GM19328 (cell line): ENCODE measurements around the gene EYA4.

ENCODE experiments used
- ATAC-seq: cut with Tn5 transposase; IDR thresholded peaks from one replicate; pipeline ENCODE4 v1.9.1; 2021; ENCODE audit warnings: mild to moderate bottlenecking, moderate library complexity; ENCODE audit not compliant: unreplicated experiment

The EYA4 gene

DNA sequence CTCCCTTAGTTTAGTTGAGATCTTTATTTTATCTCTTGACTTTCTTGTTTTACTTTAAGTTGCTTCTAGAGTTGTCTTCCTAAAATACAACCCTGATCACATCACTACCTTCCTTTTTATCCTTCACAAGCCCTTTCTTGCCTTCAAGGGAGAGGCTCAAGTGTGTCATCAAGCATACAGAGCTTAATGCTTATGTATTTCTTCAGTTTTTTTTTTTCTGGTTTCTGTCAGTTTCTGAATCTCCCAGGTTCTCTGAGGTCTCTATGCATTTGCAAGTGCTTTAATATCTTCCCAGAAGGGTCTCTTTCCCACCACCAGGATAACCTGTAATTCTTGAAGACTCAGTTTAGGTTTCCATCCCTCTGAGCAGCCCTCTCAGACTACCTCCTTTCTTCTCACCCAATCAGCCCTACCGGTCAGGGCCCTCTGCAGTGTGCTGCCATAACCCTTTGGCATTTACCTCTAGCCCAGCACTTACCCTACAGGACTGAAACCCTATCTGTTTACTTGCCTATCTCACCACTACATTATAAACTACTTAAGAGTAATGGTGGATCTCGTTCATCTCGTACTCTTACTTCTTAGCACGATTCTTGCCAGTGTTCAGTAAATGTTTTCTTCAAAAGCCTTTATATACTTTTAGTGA is 36.9 kb downstream of the EYA4 start:
- ATAC-seq = no peak

DNA sequence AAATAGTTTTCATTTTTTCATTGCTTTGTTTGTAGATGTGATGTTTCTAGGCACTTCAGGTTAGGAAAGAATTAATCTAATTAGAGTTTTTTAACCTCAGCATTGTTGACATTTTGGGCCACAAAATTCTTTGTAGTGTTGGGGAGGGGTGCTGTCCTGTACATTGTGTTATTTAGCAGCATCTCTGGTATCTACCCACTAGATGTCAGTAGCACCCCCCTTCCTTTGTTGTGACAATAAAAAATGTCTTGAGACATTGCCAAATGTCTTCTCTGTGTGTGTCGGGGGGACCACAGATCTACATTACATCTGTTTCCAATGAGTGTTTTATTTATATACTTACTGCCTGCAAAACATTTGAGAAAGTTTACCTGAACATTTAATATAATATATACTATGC is 45.6 kb downstream of the EYA4 start:
- no peak for ATAC-seq

DNA sequence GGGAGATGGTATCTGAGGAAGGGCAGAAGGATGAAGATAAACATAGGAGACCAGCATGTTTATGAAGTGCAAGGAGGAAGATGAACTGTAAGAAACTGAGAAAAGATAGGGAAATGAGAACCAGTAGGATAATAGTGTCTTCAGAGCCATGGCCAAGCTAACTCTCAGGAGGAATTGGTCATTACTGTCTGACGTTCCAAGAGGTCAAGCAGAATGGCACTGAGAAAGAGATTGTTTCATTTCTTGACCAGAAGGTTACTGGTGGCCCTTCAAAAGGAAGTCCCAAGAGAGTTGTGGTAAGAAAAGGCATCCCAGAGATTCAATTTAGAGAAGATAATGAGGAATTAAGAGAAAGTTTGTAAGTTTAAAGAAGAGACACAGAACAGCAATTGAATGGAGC is 47.5 kb downstream of the EYA4 start:
- ATAC-seq = no peak

DNA sequence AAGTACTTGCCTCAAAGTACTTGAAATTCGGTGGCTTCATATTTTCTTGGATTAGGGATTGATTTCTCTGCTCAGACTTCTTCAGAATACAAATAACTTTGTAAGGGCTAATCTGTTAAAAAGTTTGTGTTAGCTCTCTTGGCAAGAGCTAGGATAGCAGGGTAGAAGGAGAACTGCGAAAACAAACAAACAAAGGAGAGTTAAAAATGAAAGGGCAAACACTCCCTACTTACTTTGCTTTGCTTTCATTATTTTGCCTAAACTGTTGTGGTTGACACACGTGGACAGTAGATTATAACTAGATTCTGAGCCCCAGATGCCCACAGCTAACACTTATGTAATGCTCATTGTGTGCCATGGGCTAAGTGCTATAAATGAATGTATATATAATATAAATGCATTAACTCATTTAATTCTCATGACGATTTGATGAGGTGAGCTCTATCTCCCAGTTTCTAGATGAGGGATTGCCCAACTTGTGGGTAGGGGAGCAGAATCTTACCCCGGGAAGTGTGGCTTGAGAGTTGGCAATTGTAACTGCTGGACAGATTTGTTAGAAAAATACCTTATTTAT is 48.7 kb downstream of the EYA4 start:
- ATAC-seq = no peak

DNA sequence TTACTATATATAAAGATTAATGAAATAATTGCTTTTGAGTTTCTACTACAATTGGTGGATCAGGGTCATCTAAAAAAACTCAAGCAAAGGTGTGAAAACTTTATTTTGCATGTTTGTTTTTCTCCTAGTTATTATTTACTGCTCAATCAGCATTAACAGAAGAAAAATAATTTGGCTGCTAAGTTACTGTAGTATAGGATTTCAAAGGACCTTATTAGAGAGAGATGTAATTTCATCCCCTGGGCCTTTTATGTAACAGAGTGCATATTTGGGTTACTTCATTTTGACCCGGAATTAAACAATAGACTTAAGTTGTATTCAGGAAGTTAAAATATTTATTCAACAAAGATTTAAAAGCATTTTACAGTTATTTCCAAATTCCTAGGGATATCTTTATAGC is 49.8 kb downstream of the EYA4 start:
- no peak for ATAC-seq

DNA sequence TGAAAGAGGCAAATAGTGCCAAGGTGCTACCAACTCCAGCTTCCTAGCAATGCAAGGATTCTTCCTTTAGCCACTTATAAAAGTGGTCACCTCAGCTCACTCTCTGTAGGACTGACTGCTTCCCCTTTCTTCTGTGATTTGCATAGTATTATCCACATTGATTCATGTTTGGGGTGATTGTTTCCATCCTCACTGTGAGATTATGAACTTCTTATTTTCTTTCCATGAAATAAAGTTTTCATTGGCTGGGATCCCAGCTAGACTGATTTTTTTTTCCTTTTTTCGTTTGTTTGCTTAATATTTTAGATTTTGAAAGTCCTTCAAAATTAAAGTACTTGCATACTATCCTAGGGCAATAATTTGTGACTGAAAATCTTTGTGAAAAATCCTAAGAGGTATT is 50.5 kb downstream of the EYA4 start:
- no peak for ATAC-seq

DNA sequence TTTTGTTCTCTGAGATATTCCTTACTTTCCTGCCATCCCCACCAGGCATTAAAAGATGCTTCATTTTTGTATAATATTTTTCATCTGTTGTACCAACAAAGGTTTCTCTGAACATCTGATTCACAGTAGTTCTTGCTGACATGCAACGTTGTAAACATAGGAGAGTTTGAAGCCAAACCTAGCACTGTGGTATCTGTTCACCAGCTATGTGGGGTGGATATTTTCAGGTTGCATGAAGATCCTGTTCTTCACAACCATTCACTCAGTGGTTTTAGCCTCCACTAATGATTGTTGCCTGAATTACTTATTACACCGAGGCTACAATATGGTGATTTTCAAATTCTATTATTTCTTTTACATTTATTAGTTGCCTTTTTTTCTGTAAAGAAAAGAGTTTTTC is 56.5 kb downstream of the EYA4 start:
- ATAC-seq = no peak

DNA sequence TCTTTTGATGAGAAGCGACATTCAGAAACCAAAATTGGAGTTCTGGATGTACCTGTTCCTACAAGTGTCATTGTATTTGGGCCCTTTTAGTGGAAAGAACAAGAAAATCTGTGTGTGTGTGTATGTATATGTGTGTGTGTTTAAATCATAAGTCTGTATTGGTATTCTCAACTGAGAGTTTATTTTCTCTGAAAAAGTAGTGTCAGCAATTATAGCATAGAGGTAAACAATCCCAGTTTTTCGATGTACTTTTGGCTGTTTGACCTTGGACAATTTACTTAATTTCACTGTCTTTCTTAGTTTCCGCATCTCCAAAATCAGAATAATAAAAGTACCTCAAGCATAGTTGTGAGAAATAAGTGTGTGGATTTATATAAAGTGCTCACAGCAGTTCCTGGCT is 57.2 kb downstream of the EYA4 start:
- no peak for ATAC-seq

DNA sequence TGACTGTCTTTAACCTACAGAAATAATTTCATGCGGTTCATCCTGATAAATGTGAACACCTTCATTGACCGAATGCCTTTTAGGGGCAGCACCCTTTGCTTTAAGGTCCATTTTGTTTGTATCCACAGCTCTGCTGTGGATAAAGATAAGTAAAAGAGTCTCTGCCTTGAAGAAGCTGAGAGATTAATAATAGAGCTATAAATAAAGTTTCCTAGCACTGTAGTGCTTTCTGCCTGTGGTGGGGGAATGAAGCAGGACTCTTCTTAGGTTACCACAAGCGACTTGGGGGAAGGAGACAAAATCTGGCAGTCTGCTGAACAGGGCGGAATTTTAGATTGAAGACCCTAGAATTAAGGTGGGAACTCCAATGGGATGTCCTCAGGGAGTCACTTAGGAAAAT is 57.6 kb downstream of the EYA4 start:
- ATAC-seq = no peak

DNA sequence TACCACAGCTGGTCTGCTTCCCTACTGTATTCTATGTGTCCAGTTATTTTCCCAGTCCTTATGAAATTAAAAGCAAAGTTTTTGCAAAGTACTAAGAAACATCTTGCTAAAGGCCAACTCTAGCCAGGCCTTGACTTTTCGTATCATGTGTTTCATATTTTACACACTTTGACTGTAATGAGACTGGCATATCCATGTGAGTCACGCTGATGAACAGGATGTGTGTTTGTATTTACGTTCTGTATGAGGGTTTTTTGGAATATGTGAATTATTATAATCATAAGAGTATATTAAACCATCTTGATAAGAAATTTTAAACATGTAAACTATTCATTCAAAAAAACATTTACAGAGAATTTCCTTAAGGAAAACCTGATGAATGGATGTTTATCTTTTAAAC is 59.7 kb downstream of the EYA4 start:
- no peak for ATAC-seq

DNA sequence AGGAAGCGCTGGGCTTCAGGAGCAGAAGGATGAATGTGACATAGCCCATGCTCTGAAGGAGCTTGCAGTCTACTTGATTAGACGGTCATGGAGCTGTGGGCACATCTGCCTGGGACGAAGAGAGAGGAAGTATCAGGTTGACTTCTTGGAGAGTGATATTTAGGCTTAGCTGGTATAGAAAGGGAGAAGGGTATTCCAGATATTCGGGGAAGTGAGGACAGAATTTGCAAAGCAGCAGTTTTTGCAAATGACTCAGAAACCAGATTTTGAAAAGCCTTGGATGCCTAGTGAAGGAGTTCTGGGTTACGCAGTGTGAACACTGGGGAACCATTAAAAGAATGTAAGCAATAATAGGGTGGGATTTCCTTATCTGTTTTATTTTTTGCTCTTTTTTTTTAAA is 60.7 kb downstream of the EYA4 start:
- ATAC-seq = no peak

DNA sequence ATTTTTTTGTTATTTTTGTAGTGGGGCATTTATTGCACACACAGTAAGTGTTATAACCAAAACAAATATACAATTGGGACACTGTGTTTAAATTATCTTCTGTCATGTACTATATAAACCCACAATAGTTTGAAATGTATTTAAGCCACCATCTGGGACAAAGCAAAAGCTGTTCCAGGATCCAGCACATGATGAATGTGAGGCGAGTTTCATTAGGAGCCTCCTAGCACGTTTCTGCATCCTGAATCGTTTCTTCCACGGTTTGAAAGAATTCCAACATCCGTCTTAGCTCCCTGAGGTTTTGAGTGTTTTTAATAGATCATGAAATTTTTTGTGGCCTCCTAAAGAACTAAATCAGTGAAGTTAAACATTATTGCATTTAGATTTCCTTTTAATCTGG is 65.8 kb downstream of the EYA4 start:
- ATAC-seq = no peak

DNA sequence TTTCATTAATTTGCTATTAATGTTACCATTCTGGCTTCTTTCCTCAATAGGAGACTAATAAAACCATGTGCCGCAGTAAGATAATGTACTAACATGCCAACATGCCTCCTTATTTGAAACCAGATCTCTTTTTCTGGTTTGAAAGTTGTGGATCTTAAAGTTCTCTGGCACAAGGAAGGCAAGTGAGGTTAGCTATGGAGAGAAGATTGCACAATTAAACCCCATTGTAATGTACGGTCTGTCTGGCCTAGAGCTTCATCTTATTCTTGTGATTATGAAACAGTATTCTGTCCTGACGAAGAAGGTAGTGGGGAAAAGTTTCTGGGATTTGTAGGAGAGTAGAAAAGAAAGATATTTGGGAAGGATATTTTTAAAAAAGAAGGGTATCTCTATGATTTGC is 68.4 kb downstream of the EYA4 start:
- ATAC-seq = no peak

DNA sequence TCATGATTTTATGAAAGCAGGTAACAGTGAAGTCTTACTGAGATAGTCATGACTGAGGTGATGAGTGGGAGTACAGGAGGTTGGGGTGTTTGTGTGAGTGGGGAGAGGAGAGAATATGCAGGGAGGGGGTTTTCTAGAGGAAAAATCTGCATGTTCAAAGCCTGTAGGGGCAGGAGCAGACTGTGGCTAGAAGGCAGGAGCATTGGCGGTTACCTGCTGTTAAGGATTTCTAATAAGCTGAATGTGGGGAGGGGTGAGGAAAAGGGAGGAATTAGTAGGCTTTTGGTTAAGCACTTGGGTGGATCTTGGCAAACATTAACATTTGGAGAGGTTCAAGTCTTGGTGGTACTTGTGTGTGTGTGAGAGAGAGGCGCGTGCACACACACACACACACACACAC is 70.8 kb downstream of the EYA4 start:
- no peak for ATAC-seq

DNA sequence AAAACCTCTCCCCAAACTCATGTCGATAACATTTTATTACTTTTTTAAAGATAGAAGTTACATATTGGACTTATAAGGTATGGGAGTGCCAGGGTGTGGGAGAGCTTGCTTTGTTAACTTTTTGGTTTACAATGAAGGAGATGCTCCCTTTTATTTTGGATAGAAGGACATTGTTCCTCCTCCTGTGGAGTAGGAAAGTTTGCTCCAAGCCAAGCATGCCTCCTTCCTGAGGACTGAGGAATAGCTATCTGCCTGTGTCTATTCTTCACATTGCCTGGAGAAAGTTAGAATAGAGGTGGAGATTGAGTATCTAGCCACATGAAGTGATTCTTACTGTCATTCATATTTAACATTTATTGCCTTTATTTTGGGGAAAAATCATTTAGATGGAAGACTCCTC is 71.9 kb downstream of the EYA4 start:
- no peak for ATAC-seq

DNA sequence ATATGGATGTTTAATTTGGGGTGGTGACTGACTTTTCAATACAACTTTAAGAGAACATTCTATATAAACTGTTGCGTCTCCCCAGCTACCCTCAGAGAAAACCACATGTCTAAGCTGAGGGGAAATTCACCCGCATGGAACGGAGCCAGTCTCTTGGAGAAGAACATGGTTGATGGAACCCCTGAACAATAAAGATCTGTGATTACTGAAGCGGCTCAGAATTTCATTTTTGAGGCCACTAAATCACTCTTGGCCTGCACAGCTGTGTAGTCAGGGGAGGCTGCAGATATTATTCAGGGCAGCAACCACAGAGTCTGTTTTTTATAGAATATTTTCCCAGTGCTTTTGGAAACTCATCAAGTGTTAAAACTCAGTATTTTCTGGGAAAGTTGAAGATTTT is 73.8 kb downstream of the EYA4 start:
- ATAC-seq = no peak

DNA sequence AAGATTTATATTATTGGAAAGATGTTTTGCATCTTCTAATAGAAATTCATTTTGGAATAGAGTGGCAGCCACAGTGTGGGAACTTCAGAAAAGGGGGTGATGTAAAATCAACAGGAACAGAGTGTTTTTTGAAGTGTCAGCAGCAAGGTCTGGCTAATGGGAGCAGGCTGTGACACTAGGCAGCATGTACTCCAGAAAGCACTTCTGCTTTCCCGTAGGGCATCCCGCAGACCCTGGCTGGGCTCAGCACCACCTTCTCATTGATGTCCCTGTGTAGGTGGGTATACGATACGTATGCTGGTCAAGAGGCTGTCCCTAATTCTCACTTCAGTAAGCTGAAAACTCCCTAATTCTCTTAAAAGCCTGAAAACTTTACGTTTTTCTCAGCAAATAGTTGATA is 74.7 kb downstream of the EYA4 start:
- ATAC-seq = no peak

DNA sequence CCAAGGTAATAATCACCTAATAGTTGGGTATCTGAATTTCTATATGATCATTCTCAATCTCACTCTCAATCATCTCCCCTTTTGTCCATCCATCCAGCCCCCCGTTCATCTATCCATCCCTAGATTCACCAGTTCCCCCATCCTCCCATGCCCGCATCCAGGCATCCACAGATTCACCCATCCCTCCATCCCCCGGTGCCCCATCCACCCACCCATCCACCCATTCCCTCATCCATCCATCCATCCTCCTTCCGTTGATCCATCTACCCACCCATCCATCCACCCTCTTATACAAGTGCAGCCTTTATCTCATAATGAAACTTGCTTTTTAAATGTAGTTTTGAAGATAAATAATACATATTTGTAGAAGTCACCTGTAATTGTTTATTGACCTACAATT is 76.5 kb downstream of the EYA4 start:
- ATAC-seq = no peak

DNA sequence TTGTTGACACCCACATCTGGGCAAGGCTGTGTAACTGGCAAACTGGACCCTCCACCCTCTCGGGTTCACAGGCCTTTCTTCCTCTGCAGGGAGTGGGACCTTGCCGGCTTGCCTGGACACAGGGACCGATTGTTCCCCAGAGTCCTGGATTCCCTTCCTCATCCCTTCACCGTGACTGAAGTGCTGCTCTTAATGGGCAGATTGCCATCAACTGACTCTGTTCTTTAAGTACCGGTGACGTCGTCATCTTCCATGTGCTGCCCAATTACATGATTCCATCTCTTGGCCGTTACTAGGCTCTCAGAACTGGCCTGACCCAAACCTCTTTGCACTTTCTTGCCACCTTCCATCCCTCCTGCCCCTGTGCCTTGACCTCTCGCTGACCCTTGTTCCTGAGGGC is 85.4 kb downstream of the EYA4 start:
- no peak for ATAC-seq

DNA sequence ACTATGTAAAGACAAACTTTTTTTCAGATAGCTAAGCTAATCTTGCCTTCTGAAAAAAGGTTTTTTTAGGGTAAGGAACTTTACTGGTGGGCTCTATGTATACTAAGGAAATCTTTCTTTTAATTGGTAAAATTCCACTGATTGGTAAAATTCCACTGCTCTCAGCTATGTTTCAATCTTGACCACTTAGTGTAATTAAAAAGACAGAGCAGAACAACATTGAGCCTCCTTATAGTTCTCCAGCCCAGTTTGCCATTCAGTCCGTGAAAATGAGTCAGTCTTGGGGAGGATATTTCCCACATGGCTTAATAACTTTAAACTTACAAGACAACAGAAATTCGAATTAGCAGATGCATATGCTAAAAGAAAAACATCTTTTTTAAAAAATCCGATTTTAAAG is 92.7 kb downstream of the EYA4 start:
- ATAC-seq = no peak

DNA sequence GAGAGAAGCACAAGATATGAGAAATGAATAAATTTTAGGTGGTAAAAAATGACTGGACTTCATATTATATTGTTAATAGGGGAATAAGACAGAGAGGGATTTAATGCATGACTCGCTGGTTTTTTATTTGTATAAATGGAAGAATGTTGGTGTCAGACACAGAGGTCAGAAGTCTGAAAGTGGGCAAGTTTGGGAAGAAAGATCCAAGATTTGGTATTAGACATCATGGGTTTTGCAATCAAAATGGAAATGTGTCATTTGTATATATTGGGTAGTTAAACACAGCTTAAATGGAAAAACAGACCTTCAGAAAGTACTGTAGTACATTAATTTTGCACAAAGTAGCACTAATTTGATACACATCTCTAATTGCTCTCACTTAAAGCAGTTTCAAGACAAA is 96.2 kb downstream of the EYA4 start:
- no peak for ATAC-seq

DNA sequence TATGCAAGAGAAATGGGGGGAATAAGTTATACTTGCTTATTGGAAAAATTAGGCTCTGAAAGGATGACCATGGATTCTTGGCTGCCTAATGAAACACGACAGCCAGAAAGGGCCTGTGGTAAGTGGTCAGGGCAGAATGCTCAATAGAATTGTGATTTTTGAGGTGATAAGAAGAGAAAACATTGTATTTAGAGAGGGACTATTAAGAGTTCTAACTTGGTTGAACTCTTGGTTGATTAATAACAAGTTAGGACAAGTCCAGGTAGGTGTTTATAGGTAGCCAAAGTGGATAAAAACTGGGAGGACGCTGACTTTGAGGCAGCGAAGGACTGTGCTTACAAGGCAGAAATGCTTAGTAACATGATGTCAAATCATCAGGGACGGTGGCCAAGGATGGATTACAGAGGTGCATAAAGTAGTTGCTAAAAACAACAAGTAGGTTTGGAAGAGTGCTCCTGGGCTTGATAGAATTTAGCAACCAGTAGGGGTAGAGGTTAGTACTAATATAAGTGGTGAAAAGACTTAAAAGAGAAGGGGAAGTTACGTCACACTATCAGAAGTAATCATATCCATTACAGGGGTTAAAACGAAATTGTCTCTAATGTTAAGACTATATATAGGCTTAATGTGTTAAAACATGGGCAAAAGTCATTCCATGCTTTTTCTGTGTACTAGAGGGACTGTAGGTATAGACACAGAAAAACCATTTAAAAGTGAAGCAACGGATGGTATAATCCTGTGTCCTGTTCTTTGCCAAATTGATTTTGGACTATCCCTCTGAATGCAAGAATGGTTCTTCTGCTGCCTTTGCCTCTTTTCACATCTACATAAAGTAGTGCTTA is 98.6 kb downstream of the EYA4 start:
- no peak for ATAC-seq
